Measurements from ENCODE around the gene ADI1. TPM values are rescaled to one million over a fixed set of nuclear protein-coding genes. Genes with fewer than 3 reads are reported as not detected.

ADI1 gene
- total RNA-seq, 2 experiments from 2014 or later: 19.2 to 22.1 TPM

GRCh38 chr2:3447789-3448317 lies 71.5 kb downstream of the ADI1 start:
- Histone ChIP-seq H3K4me1 (ENCODE audit: insufficient read depth, low read length, poor library complexity, severe bottlenecking) (no peaks in the 10 kb centered on the region), H3K36me3 (ENCODE audit: insufficient read depth, low read length) (peaks cover 50% of the 10 kb centered on the region), H3K4me3 (ENCODE audit: low read depth, low read length, poor library complexity, severe bottlenecking) (no peak overlapping the region), H3K4me2 (ENCODE audit: low read length) (no peak overlapping the region), H3K9me2 (ENCODE audit: insufficient read depth, low read length) (no peaks in the 10 kb centered on the region), H3K79me2 (ENCODE audit: insufficient read depth, low read depth, low read length) (no peaks in the 10 kb centered on the region), H3K27ac (ENCODE audit: low read depth, low read length, poor library complexity, severe bottlenecking) (no peak overlapping the region), H4K20me1 (ENCODE audit: insufficient read depth, low read length) (no peaks in the 10 kb centered on the region), H3K9me3 (ENCODE audit: low read length) (no peaks in the 10 kb centered on the region), H2AFZ (ENCODE audit: low read length) (no peak overlapping the region)
- no peak for DNase-seq (ENCODE audit: low spot score)
- no TSS peak for BruUV-seq (replicated peaks)
- ChIA-PET CTCF (ENCODE audit: unreplicated experiment) (no interaction called here), POLR2A (no interaction called here)
- TF ChIP-seq, protein P1, sequence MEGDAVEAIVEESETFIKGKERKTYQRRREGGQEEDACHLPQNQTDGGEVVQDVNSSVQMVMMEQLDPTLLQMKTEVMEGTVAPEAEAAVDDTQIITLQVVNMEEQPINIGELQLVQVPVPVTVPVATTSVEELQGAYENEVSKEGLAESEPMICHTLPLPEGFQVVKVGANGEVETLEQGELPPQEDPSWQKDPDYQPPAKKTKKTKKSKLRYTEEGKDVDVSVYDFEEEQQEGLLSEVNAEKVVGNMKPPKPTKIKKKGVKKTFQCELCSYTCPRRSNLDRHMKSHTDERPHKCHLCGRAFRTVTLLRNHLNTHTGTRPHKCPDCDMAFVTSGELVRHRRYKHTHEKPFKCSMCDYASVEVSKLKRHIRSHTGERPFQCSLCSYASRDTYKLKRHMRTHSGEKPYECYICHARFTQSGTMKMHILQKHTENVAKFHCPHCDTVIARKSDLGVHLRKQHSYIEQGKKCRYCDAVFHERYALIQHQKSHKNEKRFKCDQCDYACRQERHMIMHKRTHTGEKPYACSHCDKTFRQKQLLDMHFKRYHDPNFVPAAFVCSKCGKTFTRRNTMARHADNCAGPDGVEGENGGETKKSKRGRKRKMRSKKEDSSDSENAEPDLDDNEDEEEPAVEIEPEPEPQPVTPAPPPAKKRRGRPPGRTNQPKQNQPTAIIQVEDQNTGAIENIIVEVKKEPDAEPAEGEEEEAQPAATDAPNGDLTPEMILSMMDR (conservative IDR thresholded peaks at IDR 0.05; ENCODE audit: low read length): no peak
- TF ChIP-seq EZH2phosphoT487 (IDR thresholded peaks at IDR 0.05; ENCODE audit: borderline replicate concordance, low read depth, low read length): no peak
- intact Hi-C loops (cut with micrococcal nuclease; ENCODE audit: unreplicated experiment): no loop called here

Other genes starting within 250 kb of the ADI1 start
- gene EIPR1, start 141.7 kb downstream of the ADI1 start, total RNA-seq (2014; rRNA removed; shearing (Covaris generic)): 60.5 and 63.2 TPM in 2 replicates
- gene EIPR1, start 141.7 kb downstream of the ADI1 start, total RNA-seq (2022): 51.5 and 61.7 TPM in 2 replicates
- 67.0 and 91.6 TPM in 2 replicates for gene TRAPPC12, start 139.8 kb downstream of the ADI1 start, total RNA-seq (2014; rRNA removed; shearing (Covaris generic))
- gene TRAPPC12, start 139.8 kb downstream of the ADI1 start, total RNA-seq (2022): 85.2 and 93.0 TPM in 2 replicates
- 34.7 and 35.7 TPM in 2 replicates for gene RNASEH1, start 38.8 kb upstream of the ADI1 start, total RNA-seq (2014; rRNA removed; shearing (Covaris generic))
- 41.9 and 48.2 TPM in 2 replicates for gene RNASEH1, start 38.8 kb upstream of the ADI1 start, total RNA-seq (2022)
- 2,658 and 2,982 TPM in 2 replicates for gene RPS7, start 55.7 kb upstream of the ADI1 start, total RNA-seq (2014; rRNA removed; shearing (Covaris generic))
- gene RPS7, start 55.7 kb upstream of the ADI1 start, total RNA-seq (2022): 2,524 and 2,654 TPM in 2 replicates
- gene COLEC11, start 75.6 kb upstream of the ADI1 start, total RNA-seq (2014; rRNA removed; shearing (Covaris generic)): not detected in 2 replicates
- gene COLEC11, start 75.6 kb upstream of the ADI1 start, total RNA-seq (2022): 1.1 and 1.7 TPM in 2 replicates
- not detected in 2 replicates for gene ALLC, start 138.7 kb upstream of the ADI1 start, total RNA-seq (2014; rRNA removed; shearing (Covaris generic))
- gene ALLC, start 138.7 kb upstream of the ADI1 start, total RNA-seq (2022): not detected in 2 replicates
- not detected in 2 replicates for gene DCDC2C, start 184.0 kb upstream of the ADI1 start, total RNA-seq (2014; rRNA removed; shearing (Covaris generic))
- gene DCDC2C, start 184.0 kb upstream of the ADI1 start, total RNA-seq (2022): not detected in 2 replicates